H9 (cell line): ENCODE results near the gene GPR176. TPM values are rescaled to one million over a fixed set of nuclear protein-coding genes. Genes with fewer than 3 reads are reported as not detected.

Experiments
- DNase-seq: peaks from one replicate; pipeline ENCODE4 v3.0.0-alpha.2; 2017
- H2AFZ ChIP-seq: one replicate; pipeline ENCODE4 v1.6.1; 2013; ENCODE audit warnings: mild to moderate bottlenecking, low read length, control low read depth, moderate library complexity
- H2AK5ac ChIP-seq: 2 replicates; pipeline ENCODE4 v1.6.1; 2013; ENCODE audit warnings: low read length, control low read depth, mixed read lengths; ENCODE audit not compliant: insufficient read length
- H2BK120ac ChIP-seq: one replicate; pipeline ENCODE4 v1.6.1; 2013; ENCODE audit warnings: low read depth, mild to moderate bottlenecking, low read length, control low read depth, inconsistent platforms; ENCODE audit not compliant: poor library complexity, severe bottlenecking
- H2BK12ac ChIP-seq: 2 replicates; pipeline ENCODE4 v1.6.1; 2013; ENCODE audit warnings: low read length, control low read depth, mixed read lengths, low read depth; ENCODE audit not compliant: insufficient read length
- H2BK15ac ChIP-seq: 2 replicates; pipeline ENCODE4 v1.6.1; 2013; ENCODE audit warnings: low read depth, low read length, control low read depth
- H2BK20ac ChIP-seq: one replicate; pipeline ENCODE4 v1.6.1; 2013; ENCODE audit warnings: low read depth, mild to moderate bottlenecking, low read length, control low read depth, inconsistent platforms; ENCODE audit not compliant: poor library complexity, severe bottlenecking
- H2BK5ac ChIP-seq: 2 replicates; pipeline ENCODE4 v1.6.1; 2013; ENCODE audit warnings: low read length, control low read depth, mixed read lengths; ENCODE audit not compliant: insufficient read length
- H3K14ac ChIP-seq: 2 replicates; pipeline ENCODE4 v1.6.1; 2013; ENCODE audit warnings: low read length, control low read depth; ENCODE audit not compliant: insufficient read depth
- H3K18ac ChIP-seq: 2 replicates; pipeline ENCODE4 v1.6.1; 2013; ENCODE audit warnings: low read depth, mild to moderate bottlenecking, mixed read lengths, low read length, control low read depth; ENCODE audit not compliant: insufficient read length
- H3K23ac ChIP-seq: 2 replicates; pipeline ENCODE4 v1.6.1; 2013; ENCODE audit warnings: low read length, control low read depth, mixed read lengths, low read depth; ENCODE audit not compliant: insufficient read length
- H3K23me2 ChIP-seq: 2 replicates; pipeline ENCODE4 v1.6.1; 2013; ENCODE audit warnings: low read depth, mild to moderate bottlenecking, mixed read lengths, low read length, control low read depth; ENCODE audit not compliant: insufficient read length, poor library complexity, severe bottlenecking
- H3K27ac ChIP-seq: 2 replicates; pipeline ENCODE4 v1.5.1; 2013; ENCODE audit warnings: low read length, control low read depth, mixed read lengths, low read depth; ENCODE audit not compliant: insufficient read length
- H3K27me3 ChIP-seq: 2 replicates; pipeline ENCODE4 v1.6.1; 2013; ENCODE audit warnings: low read length, control low read depth, inconsistent platforms; ENCODE audit not compliant: insufficient read depth
- H3K4ac ChIP-seq: 2 replicates; pipeline ENCODE4 v1.6.1; 2013; ENCODE audit warnings: low read depth, mild to moderate bottlenecking, control low read depth, inconsistent platforms, low read length, moderate library complexity
- H3K4me1 ChIP-seq: 2 replicates; pipeline ENCODE4 v1.6.1; 2013; ENCODE audit warnings: low read length, control low read depth, inconsistent platforms; ENCODE audit not compliant: insufficient read depth
- H3K4me2 ChIP-seq: 2 replicates; pipeline ENCODE4 v1.6.1; 2013; ENCODE audit warnings: low read length, control low read depth, mixed read lengths; ENCODE audit not compliant: insufficient read length, insufficient read depth
- H3K56ac ChIP-seq: 2 replicates; pipeline ENCODE4 v1.6.1; 2013; ENCODE audit warnings: low read depth, mild to moderate bottlenecking, mixed read lengths, low read length, control low read depth; ENCODE audit not compliant: insufficient read length
- H3K79me1 ChIP-seq: 2 replicates; pipeline ENCODE4 v1.6.1; 2013; ENCODE audit warnings: low read depth, mild to moderate bottlenecking, moderate library complexity, low read length, control low read depth, inconsistent platforms; ENCODE audit not compliant: insufficient read depth, poor library complexity, severe bottlenecking
- H3K79me2 ChIP-seq: 2 replicates; pipeline ENCODE4 v1.6.1; 2013; ENCODE audit warnings: low read length, control low read depth, inconsistent platforms; ENCODE audit not compliant: insufficient read depth
- H3K9ac ChIP-seq: 2 replicates; pipeline ENCODE4 v1.6.1; 2013; ENCODE audit warnings: low read length, control low read depth, mixed read lengths; ENCODE audit not compliant: insufficient read length; ENCODE audit errors: extremely low read depth
- H3K9me3 ChIP-seq: one replicate; pipeline ENCODE4 v1.6.1; 2013; ENCODE audit warnings: low read depth, low read length, inconsistent platforms; ENCODE audit not compliant: control insufficient read depth
- H3T11ph ChIP-seq: one replicate; pipeline ENCODE4 v1.6.1; 2013; ENCODE audit warnings: mild to moderate bottlenecking, low read length, control low read depth, inconsistent platforms
- H4K20me1 ChIP-seq: one replicate; pipeline ENCODE4 v1.6.1; 2013; ENCODE audit not compliant: control insufficient read depth, insufficient read length, insufficient read depth
- H4K5ac ChIP-seq: 2 replicates; pipeline ENCODE4 v1.6.1; 2013; ENCODE audit warnings: low read depth, mild to moderate bottlenecking, mixed read lengths, low read length, control low read depth; ENCODE audit not compliant: insufficient read length
- H4K8ac ChIP-seq: replicated peaks from 2 replicates; pipeline ENCODE4 v1.6.1; 2013; ENCODE audit warnings: low read length, control low read depth, mixed read lengths, low read depth; ENCODE audit not compliant: insufficient read length
- H4K91ac ChIP-seq: 2 replicates; pipeline ENCODE4 v1.6.1; 2013; ENCODE audit warnings: low read depth, mild to moderate bottlenecking, moderate library complexity, mixed read lengths, low read length, control low read depth; ENCODE audit not compliant: insufficient read length
- H3K27ac Mint-ChIP-seq, 3 experiments: 2 replicates in 2 of 3; 3 replicates in 1 of 3; pipeline ENCODE4 v1.8.0; 2020 to 2021; ENCODE audit warnings: mixed read lengths in 3 of 3, mild to moderate bottlenecking in 1 of 3, moderate library complexity in 1 of 3
- H3K27me3 Mint-ChIP-seq: 2 replicates; pipeline ENCODE4 v1.8.0; 2021; ENCODE audit warnings: low read depth, mild to moderate bottlenecking, moderate library complexity, mixed read lengths
- H3K36me3 Mint-ChIP-seq, 3 experiments: 2 replicates in 2 of 3; 3 replicates in 1 of 3; pipeline ENCODE4 v1.8.0; 2020 to 2021; ENCODE audit warnings: low read depth in 3 of 3, mixed read lengths in 3 of 3; ENCODE audit not compliant: insufficient read depth in 1 of 3
- H3K4me1 Mint-ChIP-seq, 2 experiments: 2 replicates each; pipeline ENCODE4 v1.8.0; 2020; ENCODE audit warnings: mixed read lengths in 2 of 2
- H3K4me3 Mint-ChIP-seq, 2 experiments: 2 replicates in 1 of 2; 3 replicates in 1 of 2; pipeline ENCODE4 v1.8.0; 2020 to 2021; ENCODE audit warnings: mild to moderate bottlenecking in 2 of 2, mixed read lengths in 2 of 2, moderate library complexity in 1 of 2
- H3K9me3 Mint-ChIP-seq, 2 experiments: 2 replicates in 1 of 2; 3 replicates in 1 of 2; pipeline ENCODE4 v1.8.0; 2020; ENCODE audit warnings: mild to moderate bottlenecking in 2 of 2, mixed read lengths in 2 of 2, moderate library complexity in 1 of 2
- CTCF ChIP-seq: fragments of 200-600 bp; sonication (generic); conservative IDR thresholded peaks from 3 replicates; pipeline ENCODE4 v1.8.0; 2021; ENCODE audit warnings: antibody characterized with exemption, mild to moderate bottlenecking
- WGBS: extraction: QIAGEN DNeasy Blood & Tissue Kit; methylation state at CpG from one replicate; pipeline ENCODE4 v1.1.7; 2013; ENCODE audit warnings: missing lambda C conversion rate, low lambda C conversion rate, mixed read lengths; ENCODE audit not compliant: insufficient read length; ENCODE audit errors: extremely low coverage; 5-methylcytosine and 5-hydroxymethylcytosine counted together
- total RNA-seq: library from RNA; stranded (reverse); gene quantifications from 2 replicates; pipeline ENCODE4 v1.2.1, GENCODE V29; 2021

GPR176 gene
- total RNA-seq, 1 experiment from 2014 or later, result 132 TPM

GRCh38 chr15:39947401-39948197 is 27.5 kb upstream of the GPR176 start:
- Histone ChIP-seq H3K23me2 (no peaks in the 10 kb centered on the region), H3K14ac (no peak overlapping the region), H2AFZ (no peak overlapping the region), H2BK5ac (no peak overlapping the region), H3K18ac (no peak overlapping the region), H2BK120ac (no peak overlapping the region), H3K4me2 (no peak overlapping the region), H3K23ac (no peak overlapping the region), H4K5ac (no peak overlapping the region), H4K20me1 (no peaks in the 10 kb centered on the region), H3T11ph (no peak overlapping the region), H3K4me1 (no peaks in the 10 kb centered on the region), H2BK15ac (no peak overlapping the region), H3K79me2 (no peaks in the 10 kb centered on the region; the same call in 1 of the 2 replicates), H3K27ac (no peak overlapping the region), H3K9me3 (no peaks in the 10 kb centered on the region), H3K56ac (no peak overlapping the region), H3K27me3 (no peaks in the 10 kb centered on the region), H2BK12ac (no peak overlapping the region), H3K4ac (no peak overlapping the region), H2AK5ac (no peak overlapping the region), H2BK20ac (no peak overlapping the region), H4K8ac (no peak overlapping the region), H4K91ac (no peak overlapping the region), H3K79me1 (no peaks in the 10 kb centered on the region), H3K9ac (no peak overlapping the region)
- H3K4me1 Mint-ChIP-seq, result peaks cover 4 to 6% of the 10 kb centered on the region in 2 experiments
- no peak overlapping the region for H3K4me3 Mint-ChIP-seq
- H3K36me3 Mint-ChIP-seq, result peaks cover 39 to 76% (median 68%) of the 10 kb centered on the region in 3 experiments
- no peaks in the 10 kb centered on the region for H3K9me3 Mint-ChIP-seq
- H3K27me3 Mint-ChIP-seq, result no peaks in the 10 kb centered on the region
- TF ChIP-seq CTCF, result no peak
- WGBS, result no CpG with 5 or more reads among the region's 1 CpG
- DNase-seq, result no peak
- H3K27ac Mint-ChIP-seq, result peak overlapping the region; percentile 19 to 82 (median 80); a peak in 4 of 7 replicates
